HepG2 (cell line): Measurements from ENCODE around the gene PAK1IP1. TPM values are rescaled to one million over a fixed set of nuclear protein-coding genes. Genes with fewer than 3 reads are reported as not detected.
A peak's percentile ranks its signal among the peaks of the same experiment; 100 is the strongest.

Experiments used
- FOXP1 ChIP-seq, 2 experiments: fragments of 450-650 bp in 1 of 2; IDR thresholded peaks; 2 replicates each; pipeline ENCODE4 v1.6.1; 2017 to 2018; ENCODE audit warnings: antibody characterized with exemption in 1 of 2
- GABPA ChIP-seq, 2 experiments: IDR thresholded peaks; 2 replicates each; pipeline ENCODE4 v1.6.1; 2011 to 2016; ENCODE audit warnings: low read depth in 2 of 2, low read length in 1 of 2, missing biosample characterization in 1 of 2, missing genetic modification characterization in 1 of 2
- IRX3 ChIP-seq: sonication (generic); formaldehyde crosslinking; IDR thresholded peaks from 2 replicates; pipeline ENCODE4 v1.8.1; 2023; ENCODE audit warnings: mild to moderate bottlenecking, low read depth, missing genetic modification reagents, borderline replicate concordance
- MZF1 ChIP-seq: sonication (generic); formaldehyde crosslinking; IDR thresholded peaks from 2 replicates; pipeline ENCODE4 v1.8.1; 2023; ENCODE audit warnings: mild to moderate bottlenecking, missing genetic modification reagents, borderline replicate concordance
- NAIF1 ChIP-seq: sonication (generic); formaldehyde crosslinking; IDR thresholded peaks from 2 replicates; pipeline ENCODE4 v1.5.0; 2020; ENCODE audit warnings: mild to moderate bottlenecking, missing genetic modification reagents, borderline replicate concordance
- NRL ChIP-seq: sonication (generic); formaldehyde crosslinking; IDR thresholded peaks from 2 replicates; pipeline ENCODE4 v1.5.0; 2020; ENCODE audit warnings: missing genetic modification reagents, mild to moderate bottlenecking, moderate library complexity, borderline replicate concordance
- PPARG ChIP-seq: conservative IDR thresholded peaks from 2 replicates; pipeline ENCODE4 v1.6.1; 2016; ENCODE audit warnings: missing biosample characterization, missing genetic modification reagents
- RARA ChIP-seq: IDR thresholded peaks from 2 replicates; pipeline ENCODE4 v1.6.1; 2016; ENCODE audit warnings: missing genetic modification reagents, missing compliant biosample characterization
- THAP11 ChIP-seq: IDR thresholded peaks from 2 replicates; pipeline ENCODE4 v1.6.1; 2016; ENCODE audit warnings: missing biosample characterization, missing genetic modification reagents
- ZNF256 ChIP-seq: sonication (generic); formaldehyde crosslinking; conservative IDR thresholded peaks from 2 replicates; pipeline ENCODE4 v1.4.0; 2020; ENCODE audit warnings: missing genetic modification reagents
- ZNF382 ChIP-seq: sonication (generic); formaldehyde crosslinking; IDR thresholded peaks from 2 replicates; pipeline ENCODE4 v1.5.0; 2020; ENCODE audit warnings: missing genetic modification reagents, mild to moderate bottlenecking, borderline replicate concordance
- ZNF7 ChIP-seq: IDR thresholded peaks from 2 replicates; pipeline ENCODE4 v1.6.1; 2016; ENCODE audit warnings: missing biosample characterization, missing genetic modification reagents
- polyA plus RNA-seq, 8 experiments: library from polyadenylated mRNA; depleted of rRNA in 3 of 8; stranded (reverse) in 7 of 8; unstranded in 1 of 8; fragments of >200 nt; fragmentation: Illumina TruSeq in 4 of 8; extraction: Trizol in 4 of 8; gene quantifications; 2 replicates each; pipeline versions ENCODE4 v1.2.1 to v1.2.3, GENCODE V29; 2011 to 2016; ENCODE audit warnings: low read depth in 4 of 8, missing spikeins in 1 of 8, mixed read lengths in 1 of 8; ENCODE audit not compliant: insufficient read depth in 1 of 8
- total RNA-seq, 5 experiments: library from RNA; depleted of rRNA; stranded (reverse); fragments of >200 nt; fragmentation: Illumina TruSeq; extraction: Trizol; gene quantifications; 2 replicates each; pipeline ENCODE4 v1.2.3, GENCODE V29; 2016; ENCODE audit warnings: low read depth in 1 of 5
- TF ChIP-seq, protein P1 (sequence below): sonication (generic); formaldehyde crosslinking; IDR thresholded peaks from 2 replicates; pipeline ENCODE4 v1.5.0; 2020; ENCODE audit warnings: mild to moderate bottlenecking, low read depth, missing genetic modification reagents, borderline replicate concordance
- TF ChIP-seq, protein P2 (sequence below): IDR thresholded peaks from 2 replicates; pipeline ENCODE4 v1.6.1; 2016
- TF ChIP-seq, protein P3 (sequence below): fragments of 450-650 bp; IDR thresholded peaks from 2 replicates; pipeline ENCODE4 v1.6.1; 2016
- TF ChIP-seq, protein P4 (sequence below): sonication (generic); formaldehyde crosslinking; IDR thresholded peaks from 2 replicates; pipeline ENCODE4 v1.4.0; 2020; ENCODE audit warnings: missing genetic modification reagents
- TF ChIP-seq, protein P5 (sequence below): sonication (generic); formaldehyde crosslinking; IDR thresholded peaks from 2 replicates; pipeline ENCODE4 v1.4.0; 2020; ENCODE audit warnings: missing genetic modification reagents, mild to moderate bottlenecking, borderline replicate concordance
- TF ChIP-seq, protein P6 (sequence below): sonication (generic); formaldehyde crosslinking; IDR thresholded peaks from 2 replicates; pipeline ENCODE4 v1.8.1; 2023; ENCODE audit warnings: missing genetic modification reagents, inconsistent platforms, borderline replicate concordance
- TF ChIP-seq, protein P7 (sequence below): sonication (generic); formaldehyde crosslinking; IDR thresholded peaks from 2 replicates; pipeline ENCODE4 v1.8.1; 2022; ENCODE audit warnings: mild to moderate bottlenecking, missing genetic modification reagents

The PAK1IP1 gene
- total and polyA plus RNA-seq, 2 of the 13 experiments (the other 11 are each of a cell fraction or from before 2014, with no cell fraction given) = 23.4 to 66.2 TPM

DNA sequence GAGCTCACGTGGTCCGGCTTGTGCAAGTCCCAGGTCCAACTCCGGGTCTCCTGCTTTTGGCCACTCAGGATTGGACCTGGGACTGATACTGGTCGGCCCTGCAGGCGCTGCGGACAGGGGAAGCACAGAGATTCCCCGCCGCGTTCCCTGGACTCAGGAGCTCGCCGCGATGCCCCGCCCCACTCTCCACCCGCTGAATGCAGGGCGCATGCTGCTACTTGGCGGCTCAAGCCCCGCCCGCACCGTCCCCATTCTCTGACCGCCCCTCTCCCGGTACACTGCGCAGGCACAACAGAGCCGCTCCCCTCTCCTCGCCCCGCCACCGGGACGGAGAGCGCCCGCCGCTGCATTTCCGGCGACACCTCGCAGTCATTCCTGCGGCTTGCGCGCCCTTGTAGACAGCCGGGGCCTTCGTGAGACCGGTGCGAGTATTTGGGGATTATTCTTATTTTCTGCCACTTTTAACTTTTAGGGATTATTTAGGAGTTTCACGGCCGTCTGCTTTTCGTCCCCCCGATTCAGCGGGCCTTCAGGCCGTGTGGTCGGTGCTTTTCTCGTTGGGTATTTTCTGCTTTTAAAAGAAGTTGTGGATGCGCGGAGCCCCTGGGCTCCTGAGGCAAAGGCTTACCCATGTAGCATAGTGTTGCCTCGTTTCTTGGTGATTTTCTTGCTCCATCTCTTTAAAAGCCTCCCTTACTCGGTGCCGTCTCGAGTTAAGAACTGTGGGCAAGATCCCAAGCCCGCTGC is 28.2 kb downstream of the PAK1IP1 start, which contains the start of gene TMEM14C (continued):
- TF ChIP-seq, protein P1, sequence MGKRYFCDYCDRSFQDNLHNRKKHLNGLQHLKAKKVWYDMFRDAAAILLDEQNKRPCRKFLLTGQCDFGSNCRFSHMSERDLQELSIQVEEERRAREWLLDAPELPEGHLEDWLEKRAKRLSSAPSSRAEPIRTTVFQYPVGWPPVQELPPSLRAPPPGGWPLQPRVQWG (CRISPR knock-in tag) = no peak
- TF ChIP-seq ZNF7 (CRISPR knock-in tag) (peak; percentile 84), THAP11 (peak; percentile 87), NRL (CRISPR knock-in tag) (peak; percentile 84), PPARG (peak; percentile 74), FOXP1 (IDR thresholded peaks at IDR 0.05) (no peak), FOXP1 (CRISPR knock-in tag; IDR thresholded peaks at IDR 0.05) (peak; percentile 56), NAIF1 (CRISPR knock-in tag) (peak; percentile 95), ZNF256 (CRISPR knock-in tag) (peak; percentile 26; the same call in 1 of the 2 replicates), IRX3 (CRISPR knock-in tag) (no peak; the same call in 1 of the 2 replicates), ZNF382 (no peak), RARA (CRISPR knock-in tag) (peak; percentile 43; the same call in 1 of the 2 replicates), GABPA (IDR thresholded peaks at IDR 0.05; ENCODE audit: low read depth, low read length) (peak; percentile 59), GABPA (CRISPR knock-in tag; IDR thresholded peaks at IDR 0.05; ENCODE audit: low read depth) (peak; percentile 88), MZF1 (CRISPR knock-in tag) (0 out of 2 replicates have a peak, but pooled peaks have one; percentile 74)
- TF ChIP-seq, protein P2, sequence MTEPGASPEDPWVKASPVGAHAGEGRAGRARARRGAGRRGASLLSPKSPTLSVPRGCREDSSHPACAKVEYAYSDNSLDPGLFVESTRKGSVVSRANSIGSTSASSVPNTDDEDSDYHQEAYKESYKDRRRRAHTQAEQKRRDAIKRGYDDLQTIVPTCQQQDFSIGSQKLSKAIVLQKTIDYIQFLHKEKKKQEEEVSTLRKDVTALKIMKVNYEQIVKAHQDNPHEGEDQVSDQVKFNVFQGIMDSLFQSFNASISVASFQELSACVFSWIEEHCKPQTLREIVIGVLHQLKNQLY (CRISPR knock-in tag) = peak; percentile 61
- TF ChIP-seq, protein P3, sequence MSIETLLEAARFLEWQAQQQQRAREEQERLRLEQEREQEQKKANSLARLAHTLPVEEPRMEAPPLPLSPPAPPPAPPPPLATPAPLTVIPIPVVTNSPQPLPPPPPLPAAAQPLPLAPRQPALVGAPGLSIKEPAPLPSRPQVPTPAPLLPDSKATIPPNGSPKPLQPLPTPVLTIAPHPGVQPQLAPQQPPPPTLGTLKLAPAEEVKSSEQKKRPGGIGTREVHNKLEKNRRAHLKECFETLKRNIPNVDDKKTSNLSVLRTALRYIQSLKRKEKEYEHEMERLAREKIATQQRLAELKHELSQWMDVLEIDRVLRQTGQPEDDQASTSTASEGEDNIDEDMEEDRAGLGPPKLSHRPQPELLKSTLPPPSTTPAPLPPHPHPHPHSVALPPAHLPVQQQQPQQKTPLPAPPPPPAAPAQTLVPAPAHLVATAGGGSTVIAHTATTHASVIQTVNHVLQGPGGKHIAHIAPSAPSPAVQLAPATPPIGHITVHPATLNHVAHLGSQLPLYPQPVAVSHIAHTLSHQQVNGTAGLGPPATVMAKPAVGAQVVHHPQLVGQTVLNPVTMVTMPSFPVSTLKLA = peak; percentile 86
- TF ChIP-seq, protein P4, sequence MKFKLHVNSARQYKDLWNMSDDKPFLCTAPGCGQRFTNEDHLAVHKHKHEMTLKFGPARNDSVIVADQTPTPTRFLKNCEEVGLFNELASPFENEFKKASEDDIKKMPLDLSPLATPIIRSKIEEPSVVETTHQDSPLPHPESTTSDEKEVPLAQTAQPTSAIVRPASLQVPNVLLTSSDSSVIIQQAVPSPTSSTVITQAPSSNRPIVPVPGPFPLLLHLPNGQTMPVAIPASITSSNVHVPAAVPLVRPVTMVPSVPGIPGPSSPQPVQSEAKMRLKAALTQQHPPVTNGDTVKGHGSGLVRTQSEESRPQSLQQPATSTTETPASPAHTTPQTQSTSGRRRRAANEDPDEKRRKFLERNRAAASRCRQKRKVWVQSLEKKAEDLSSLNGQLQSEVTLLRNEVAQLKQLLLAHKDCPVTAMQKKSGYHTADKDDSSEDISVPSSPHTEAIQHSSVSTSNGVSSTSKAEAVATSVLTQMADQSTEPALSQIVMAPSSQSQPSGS (CRISPR knock-in tag) = peak; percentile 72; the same call in 1 of the 2 replicates
- TF ChIP-seq, protein P5, sequence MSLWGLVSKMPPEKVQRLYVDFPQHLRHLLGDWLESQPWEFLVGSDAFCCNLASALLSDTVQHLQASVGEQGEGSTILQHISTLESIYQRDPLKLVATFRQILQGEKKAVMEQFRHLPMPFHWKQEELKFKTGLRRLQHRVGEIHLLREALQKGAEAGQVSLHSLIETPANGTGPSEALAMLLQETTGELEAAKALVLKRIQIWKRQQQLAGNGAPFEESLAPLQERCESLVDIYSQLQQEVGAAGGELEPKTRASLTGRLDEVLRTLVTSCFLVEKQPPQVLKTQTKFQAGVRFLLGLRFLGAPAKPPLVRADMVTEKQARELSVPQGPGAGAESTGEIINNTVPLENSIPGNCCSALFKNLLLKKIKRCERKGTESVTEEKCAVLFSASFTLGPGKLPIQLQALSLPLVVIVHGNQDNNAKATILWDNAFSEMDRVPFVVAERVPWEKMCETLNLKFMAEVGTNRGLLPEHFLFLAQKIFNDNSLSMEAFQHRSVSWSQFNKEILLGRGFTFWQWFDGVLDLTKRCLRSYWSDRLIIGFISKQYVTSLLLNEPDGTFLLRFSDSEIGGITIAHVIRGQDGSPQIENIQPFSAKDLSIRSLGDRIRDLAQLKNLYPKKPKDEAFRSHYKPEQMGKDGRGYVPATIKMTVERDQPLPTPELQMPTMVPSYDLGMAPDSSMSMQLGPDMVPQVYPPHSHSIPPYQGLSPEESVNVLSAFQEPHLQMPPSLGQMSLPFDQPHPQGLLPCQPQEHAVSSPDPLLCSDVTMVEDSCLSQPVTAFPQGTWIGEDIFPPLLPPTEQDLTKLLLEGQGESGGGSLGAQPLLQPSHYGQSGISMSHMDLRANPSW (CRISPR knock-in tag) = peak; percentile 90; the same call in 1 of the 2 replicates
- TF ChIP-seq, protein P6, sequence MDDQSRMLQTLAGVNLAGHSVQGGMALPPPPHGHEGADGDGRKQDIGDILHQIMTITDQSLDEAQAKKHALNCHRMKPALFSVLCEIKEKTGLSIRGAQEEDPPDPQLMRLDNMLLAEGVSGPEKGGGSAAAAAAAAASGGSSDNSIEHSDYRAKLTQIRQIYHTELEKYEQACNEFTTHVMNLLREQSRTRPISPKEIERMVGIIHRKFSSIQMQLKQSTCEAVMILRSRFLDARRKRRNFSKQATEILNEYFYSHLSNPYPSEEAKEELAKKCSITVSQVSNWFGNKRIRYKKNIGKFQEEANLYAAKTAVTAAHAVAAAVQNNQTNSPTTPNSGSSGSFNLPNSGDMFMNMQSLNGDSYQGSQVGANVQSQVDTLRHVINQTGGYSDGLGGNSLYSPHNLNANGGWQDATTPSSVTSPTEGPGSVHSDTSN (CRISPR knock-in tag) = no peak
- TF ChIP-seq, protein P7, sequence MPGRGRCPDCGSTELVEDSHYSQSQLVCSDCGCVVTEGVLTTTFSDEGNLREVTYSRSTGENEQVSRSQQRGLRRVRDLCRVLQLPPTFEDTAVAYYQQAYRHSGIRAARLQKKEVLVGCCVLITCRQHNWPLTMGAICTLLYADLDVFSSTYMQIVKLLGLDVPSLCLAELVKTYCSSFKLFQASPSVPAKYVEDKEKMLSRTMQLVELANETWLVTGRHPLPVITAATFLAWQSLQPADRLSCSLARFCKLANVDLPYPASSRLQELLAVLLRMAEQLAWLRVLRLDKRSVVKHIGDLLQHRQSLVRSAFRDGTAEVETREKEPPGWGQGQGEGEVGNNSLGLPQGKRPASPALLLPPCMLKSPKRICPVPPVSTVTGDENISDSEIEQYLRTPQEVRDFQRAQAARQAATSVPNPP (CRISPR knock-in tag) = peak; percentile 74
